IPS-18c (cell line): ENCODE data around the gene RHOF.
"Not testable (repeated sequence)": the region's sequence is repeated elsewhere in the genome, so short reads cannot be mapped to it uniquely, and the experiment has no call there.

Experiments
- H3K4me3 ChIP-seq: 2 replicates; pipeline ENCODE4 v1.7.0; 2013; ENCODE audit warnings: low read depth, mild to moderate bottlenecking, low read length, moderate library complexity; ENCODE audit not compliant: insufficient read depth
- H3K9me3 ChIP-seq: one replicate; pipeline ENCODE4 v1.6.1; 2013; ENCODE audit warnings: mild to moderate bottlenecking, low read length, moderate library complexity; ENCODE audit not compliant: control insufficient read depth, insufficient read depth

Gene RHOF

DNA sequence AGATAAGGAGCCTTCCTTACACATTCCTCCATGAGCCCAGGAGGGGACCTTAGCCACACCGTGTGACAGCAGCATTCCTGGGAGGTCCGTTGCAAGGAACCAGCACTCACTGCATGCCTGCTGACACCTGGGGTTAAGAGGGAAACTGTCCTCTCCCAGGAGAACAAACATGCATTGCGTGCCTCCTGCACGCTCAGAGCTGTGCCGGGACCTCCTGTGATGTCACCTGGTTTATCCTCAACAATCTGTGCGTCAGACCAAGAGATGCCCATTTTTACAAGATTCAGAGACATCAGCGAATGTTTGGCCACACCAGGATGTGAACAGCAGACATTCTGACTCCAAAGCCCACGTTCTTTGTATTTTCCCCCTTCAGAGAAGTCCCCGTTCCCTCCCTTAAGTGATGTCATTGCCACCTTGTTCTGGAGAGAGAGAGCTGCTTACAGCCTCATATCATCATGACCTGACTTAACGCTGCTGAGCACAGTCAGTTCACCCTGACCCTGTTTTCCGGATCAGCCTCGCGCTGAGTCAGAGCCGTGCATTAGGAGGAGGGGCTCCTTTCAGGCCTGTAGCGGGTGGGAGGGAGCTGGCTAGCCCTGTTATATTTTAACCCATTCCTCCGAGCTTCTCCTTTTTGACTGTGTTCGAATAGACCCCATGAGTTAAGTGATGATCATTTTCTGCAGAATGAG is 44.8 kb downstream of the RHOF start:
- H3K4me3 ChIP-seq: peak overlapping the region; percentile 3; the same call in 1 of the 2 replicates
- peaks cover 2% of the 10 kb centered on the region for H3K9me3 ChIP-seq

DNA sequence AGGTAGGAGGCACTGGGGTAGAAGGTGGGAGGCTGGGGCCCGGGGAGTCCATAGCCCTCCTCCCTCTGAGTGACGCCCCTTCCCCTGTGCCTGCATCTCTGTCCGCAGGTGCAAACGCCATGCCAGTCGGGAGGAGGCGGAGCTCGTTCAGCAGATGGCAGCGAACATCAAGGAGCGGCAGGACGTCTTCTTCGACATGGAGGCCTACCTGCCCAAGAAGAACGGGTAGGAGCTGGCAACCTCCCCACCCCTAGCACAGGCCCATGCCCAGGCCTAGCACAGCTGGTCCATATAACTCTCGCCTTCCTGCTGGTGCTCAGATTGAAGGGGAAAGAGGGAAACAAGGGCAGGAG is 45.3 kb downstream of the RHOF start:
- Histone ChIP-seq H3K9me3 (peaks cover 2% of the 10 kb centered on the region), H3K4me3 (peak overlapping the region; percentile 3; the same call in 1 of the 2 replicates)

DNA sequence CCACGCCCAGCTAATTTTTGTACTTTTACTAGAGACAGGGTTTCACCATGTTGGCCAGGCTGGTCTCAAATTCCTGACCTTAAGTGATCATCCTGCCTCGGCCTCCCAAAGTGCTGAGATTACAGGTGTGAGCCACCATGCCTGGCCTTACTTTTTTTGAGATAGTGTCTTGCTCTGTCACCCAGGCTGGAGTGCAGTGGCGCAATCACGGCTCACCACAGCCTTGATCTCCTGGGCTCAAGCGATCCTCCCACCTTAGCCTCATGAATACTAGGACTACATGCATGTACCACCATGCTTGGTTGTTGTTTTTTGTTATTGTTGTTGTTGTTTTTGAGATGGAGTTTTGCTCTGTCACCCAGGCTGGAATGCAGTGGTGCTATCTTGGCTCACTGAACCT is 47.9 kb downstream of the RHOF start:
- not testable (repeated sequence) for H3K9me3 ChIP-seq, H3K4me3 ChIP-seq

DNA sequence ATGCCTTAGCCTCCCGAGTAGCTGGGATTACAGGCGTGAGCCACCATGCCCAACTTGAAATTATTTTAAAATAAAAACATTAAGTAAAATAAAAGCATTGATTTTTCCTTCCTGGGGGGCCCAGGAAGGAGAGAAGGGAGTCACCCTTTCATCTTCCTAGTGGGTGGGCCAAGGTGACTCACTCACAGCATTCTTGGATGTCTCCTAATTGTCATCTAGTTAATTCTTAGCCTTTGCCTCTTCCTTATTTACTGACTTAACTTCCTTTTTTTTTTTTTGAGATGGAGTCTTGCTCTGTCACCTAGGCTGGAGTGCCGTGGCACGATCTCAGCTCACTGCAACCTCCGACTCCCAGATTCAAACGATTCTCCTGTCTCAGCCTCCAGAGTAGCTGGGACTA is 51.7 kb downstream of the RHOF start:
- Histone ChIP-seq H3K4me3 (no peak overlapping the region), H3K9me3 (peaks cover 2% of the 10 kb centered on the region)

DNA sequence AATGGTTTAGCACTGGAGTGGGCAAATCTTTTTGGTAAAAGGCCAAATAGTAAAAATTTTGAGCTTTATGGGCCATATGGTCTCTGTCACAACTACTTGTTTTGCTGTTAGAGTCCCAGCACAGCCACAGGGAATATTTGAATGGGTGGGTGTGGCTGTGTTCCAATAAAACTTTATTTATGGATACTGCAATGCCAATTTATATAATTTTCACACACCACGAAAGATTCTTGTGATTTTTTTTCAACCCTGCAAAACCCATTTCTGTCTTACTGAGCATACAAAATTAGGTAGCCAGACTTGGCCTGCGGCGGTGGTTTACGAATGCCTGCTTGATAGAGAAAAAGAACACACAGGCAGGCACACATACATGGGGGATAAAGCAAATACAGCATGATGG is 52.6 kb downstream of the RHOF start:
- Histone ChIP-seq H3K4me3 (no peak overlapping the region), H3K9me3 (no peaks in the 10 kb centered on the region)

DNA sequence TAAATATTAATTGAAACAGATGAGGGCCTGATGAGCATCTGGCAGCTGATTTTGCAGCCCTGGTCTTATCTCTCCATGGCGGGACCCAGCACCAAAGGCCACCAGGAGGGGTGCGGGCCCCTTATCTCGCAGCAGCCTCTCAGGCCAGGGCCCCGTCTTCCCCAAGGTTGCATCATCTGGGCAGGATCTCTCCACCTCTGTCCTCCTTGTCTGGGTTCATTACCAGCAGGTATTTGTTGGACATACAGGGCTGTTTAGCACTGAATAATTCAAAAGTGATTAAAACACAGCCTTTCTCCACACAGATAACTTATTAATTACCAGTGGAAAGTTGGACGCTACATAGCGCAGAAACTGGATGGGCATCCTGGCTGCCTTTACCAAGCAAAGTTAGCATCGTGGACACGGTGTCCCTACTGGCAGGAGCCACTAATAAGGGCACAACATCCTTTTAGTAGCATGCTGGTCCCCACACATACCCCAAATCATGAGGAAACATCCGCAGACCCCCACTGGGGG is 55.1 kb downstream of the RHOF start:
- Histone ChIP-seq H3K9me3 (no peaks in the 10 kb centered on the region), H3K4me3 (no peak overlapping the region)

DNA sequence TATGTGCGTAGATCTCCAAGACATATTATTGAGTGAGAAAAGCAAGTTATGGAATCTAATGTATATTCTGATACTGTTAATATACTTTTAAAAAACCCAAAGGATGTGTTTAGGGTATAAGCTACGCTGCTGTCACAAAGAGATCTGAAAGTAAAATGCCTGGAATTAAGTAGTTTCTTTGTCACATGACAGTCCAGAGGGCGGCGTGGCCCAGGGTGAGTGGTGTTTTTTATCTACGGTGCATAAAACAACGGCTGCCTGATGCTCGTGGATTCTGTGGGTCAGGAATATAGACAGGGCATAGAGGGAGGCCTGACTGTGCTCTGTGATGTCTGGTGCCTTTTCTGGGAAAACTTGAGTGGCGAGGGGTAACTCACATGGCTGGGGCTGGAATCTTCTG is 59.6 kb downstream of the RHOF start:
- no peak overlapping the region for H3K4me3 ChIP-seq
- H3K9me3 ChIP-seq: no peaks in the 10 kb centered on the region

DNA sequence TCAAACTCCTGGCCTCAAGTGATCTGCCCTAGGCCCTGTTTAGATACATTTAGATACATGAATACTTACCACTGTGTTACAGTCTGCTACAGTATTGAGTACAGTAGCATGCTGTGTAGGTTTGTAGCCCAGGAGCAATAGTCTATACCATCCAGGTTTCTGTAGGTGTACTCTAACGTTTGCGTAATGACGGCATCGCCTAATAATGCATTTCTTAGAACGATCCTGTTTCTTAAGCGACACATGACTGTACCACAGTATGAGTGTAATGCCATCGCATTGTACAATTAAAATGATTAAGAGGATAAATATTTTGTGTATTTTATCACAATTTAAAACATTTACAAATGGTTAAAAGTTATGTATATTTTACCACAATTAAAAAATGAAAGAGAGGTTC is 62.0 kb downstream of the RHOF start:
- Histone ChIP-seq H3K4me3 (no peak overlapping the region), H3K9me3 (no peaks in the 10 kb centered on the region)

DNA sequence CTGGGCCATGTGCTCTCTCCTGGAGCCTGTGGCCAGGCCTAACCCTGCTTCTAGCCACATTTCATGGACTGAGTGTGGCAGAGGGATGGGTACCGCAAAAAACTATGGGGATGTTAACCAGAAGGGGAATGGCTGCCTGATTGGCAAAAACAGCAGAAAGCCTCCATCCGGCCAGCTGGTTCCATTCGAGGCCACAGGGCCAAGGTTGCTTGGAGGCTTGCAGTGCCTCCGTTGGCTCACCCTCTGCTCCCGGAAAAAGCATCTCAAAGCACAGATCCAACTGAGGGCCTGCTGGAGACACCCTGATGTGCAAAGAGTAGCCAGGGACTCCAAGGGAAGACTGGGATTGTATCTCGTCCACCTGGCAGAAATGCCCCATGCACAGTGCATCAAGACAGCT is 64.5 kb downstream of the RHOF start:
- Histone ChIP-seq H3K9me3 (no peaks in the 10 kb centered on the region), H3K4me3 (no peak overlapping the region)
